ENCODE data around the gene UBALD2. TPM values are rescaled to one million over a fixed set of nuclear protein-coding genes. Genes with fewer than 3 reads are reported as not detected.

UBALD2 gene
- 6.4 and 7.9 TPM in 2 replicates for total RNA-seq

DNA sequence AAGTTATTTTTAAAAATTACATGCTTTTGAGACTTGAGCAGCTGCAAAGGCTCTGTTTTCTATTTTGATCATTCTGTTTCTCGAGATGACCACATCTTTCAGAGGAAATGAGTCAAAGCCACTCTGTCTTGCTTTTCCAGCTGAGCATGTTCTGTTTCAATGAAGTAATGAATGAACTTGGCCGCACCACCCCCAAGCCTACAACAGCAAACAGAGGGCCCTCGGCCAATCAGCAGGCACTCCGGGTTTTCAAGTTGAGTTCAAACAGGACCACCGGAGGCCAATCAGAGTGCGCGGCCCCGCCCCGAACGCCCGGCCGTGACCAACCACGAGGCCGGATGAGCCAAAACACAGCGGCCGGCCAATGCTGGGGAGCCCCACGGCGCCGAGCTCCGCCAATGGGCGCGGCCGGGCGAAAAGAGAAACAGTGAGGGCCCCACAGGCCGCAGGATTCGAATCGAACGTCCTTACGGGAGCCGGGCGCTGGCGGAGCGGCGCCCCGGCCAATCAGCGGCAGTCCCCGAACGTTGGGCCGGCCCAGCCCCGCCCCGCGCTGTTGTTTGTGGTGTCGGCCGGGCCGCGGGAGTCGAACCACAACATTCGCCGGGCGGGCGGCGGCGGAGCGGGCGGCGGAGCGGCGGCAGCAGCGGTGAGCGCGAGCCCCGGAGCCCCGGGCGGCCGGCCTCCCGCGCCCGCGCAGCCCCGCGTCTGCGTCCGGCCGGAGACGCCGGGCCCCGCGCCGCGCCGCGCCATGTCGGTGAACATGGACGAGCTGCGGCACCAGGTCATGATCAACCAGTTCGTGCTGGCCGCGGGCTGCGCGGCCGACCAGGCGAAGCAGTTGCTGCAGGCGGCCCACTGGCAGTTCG is at the start of gene UBALD2:
Gene UBALD2, plus strand, starts transcription at position 594 of the 869 bp plus-strand sequence. Its CDS starts 158 bp downstream, at position 752.

DNA sequence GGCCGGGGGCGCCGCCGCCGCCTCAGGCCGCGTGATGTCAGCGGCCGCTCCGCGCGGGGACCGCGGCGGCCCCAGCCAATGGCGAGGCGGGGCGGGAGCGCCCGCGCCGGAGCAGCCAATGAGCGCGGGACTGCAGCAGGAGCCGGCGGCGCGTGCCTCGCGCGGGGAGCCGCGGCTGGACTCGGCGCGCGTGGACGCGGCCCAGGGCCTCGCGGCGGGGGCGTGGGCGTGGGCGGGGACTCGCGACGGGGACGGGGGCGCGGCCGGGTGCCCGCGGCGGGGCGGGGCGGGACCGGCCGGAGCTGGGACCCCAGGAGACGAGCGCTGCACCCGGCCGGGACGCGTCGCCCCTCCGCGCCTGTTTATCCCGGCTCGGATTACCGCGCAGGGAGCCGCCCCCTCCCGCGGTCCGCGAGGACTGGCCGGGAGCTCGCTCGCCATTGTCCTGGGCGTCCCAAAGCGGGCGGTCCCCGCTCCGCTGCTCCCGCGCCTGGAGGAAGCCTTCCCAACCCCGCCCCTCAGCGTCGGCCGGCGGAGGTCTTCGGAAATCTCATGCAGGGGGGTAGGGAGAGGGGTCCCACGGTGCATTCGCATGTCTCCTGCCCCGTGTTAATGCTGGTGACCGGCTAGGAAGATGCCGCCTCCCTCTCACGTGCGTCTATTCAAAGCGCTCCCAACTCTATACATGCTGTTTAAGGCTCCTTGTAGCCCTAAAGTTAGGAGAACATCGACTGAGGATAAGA is 24.5 kb upstream of the UBALD2 start, which contains the start of gene RNF157:
Gene RNF157, minus strand, starts transcription at position 33 of the 743 bp plus-strand sequence. CDS start 253 bp downstream, outside the sequence.

DNA sequence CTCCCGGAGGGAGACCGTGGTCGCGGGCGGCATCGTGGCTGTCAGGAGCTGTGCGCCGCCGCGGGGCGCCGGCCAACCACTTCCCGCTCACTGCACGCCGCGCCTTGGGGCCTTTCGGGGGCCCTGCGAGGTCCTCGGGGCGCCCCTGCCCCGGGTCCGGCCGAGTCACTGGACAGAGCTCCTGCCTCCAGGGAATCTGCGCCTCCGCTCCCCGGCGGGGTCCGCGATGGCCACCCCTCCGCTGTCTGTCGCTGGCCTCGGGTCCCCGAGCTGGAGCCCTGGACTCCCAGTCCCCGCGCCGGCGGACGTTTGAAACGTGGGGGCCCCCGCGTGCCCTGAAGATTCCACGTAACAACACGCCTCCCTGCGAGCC is 42.8 kb downstream of the UBALD2 start, which contains the start of gene QRICH2:
Gene QRICH2, minus strand, starts transcription at position 311 of the 373 bp plus-strand sequence. Its CDS starts 278 bp downstream, at position 33.

Other genes with a start within 250 kb of the UBALD2 start
- not detected in 2 replicates for gene EVPL, start 238.0 kb upstream of the UBALD2 start, total RNA-seq
- gene SRP68, start 192.8 kb upstream of the UBALD2 start, total RNA-seq: 27.1 and 27.3 TPM in 2 replicates
- gene GALR2, start 190.6 kb upstream of the UBALD2 start, total RNA-seq: 0.09 and 0.11 TPM in 2 replicates
- gene ZACN, start 186.2 kb upstream of the UBALD2 start, total RNA-seq: not detected in 2 replicates
- 79.0 and 79.8 TPM in 2 replicates for gene EXOC7, start 161.6 kb upstream of the UBALD2 start, total RNA-seq
- under 0.01 TPM in 1 of 2 replicates, not detected in the other for gene FOXJ1, start 124.1 kb upstream of the UBALD2 start, total RNA-seq
- 0.34 and 0.43 TPM in 2 replicates for gene RNF157, start 24.9 kb upstream of the UBALD2 start, total RNA-seq
- gene QRICH2, start 42.9 kb downstream of the UBALD2 start, total RNA-seq: 8.7 and 11.9 TPM in 2 replicates
- 98.3 and 149 TPM in 2 replicates for gene PRPSAP1, start 88.6 kb downstream of the UBALD2 start, total RNA-seq
- gene SPHK1, start 119.3 kb downstream of the UBALD2 start, total RNA-seq: 263 and 383 TPM in 2 replicates
- 11.7 and 16.2 TPM in 2 replicates for gene UBE2O, start 187.8 kb downstream of the UBALD2 start, total RNA-seq
- 0.09 TPM in 1 of 2 replicates, not detected in the other for gene AANAT, start 202.3 kb downstream of the UBALD2 start, total RNA-seq
- gene RHBDF2, start 236.1 kb downstream of the UBALD2 start, total RNA-seq: 7.9 and 9.4 TPM in 2 replicates

Measured in dermis lymphatic vessel endothelial cell (primary cell).